ENCODE measurements around the gene WDR3.

GRCh38 chr1:117930484-117930883 lies 945 bp downstream of the WDR3 start:
- TF ChIP-seq CTCF (IDR thresholded peaks at IDR 0.05; ENCODE audit: borderline replicate concordance, extremely low read depth, low read length, poor library complexity, severe bottlenecking) (no peak), EZH2 (IDR thresholded peaks at IDR 0.05; ENCODE audit: borderline replicate concordance, low read depth, low read length, severe bottlenecking) (no peak)

All from DND-41 (cell line).